Measurements from ENCODE around the gene OSBPL5. TPM values are rescaled to one million over a fixed set of nuclear protein-coding genes. Genes with fewer than 3 reads are reported as not detected.

The OSBPL5 gene
- total RNA-seq, 2 donors from 2014 or later: 6.8 to 8.1 TPM

- H3K9me3 ChIP-seq (ENCODE audit: control insufficient read depth, low read length, poor library complexity, severe bottlenecking): no peaks in the 10 kb centered on the region
- no peaks in the 10 kb centered on the region for H3K4me1 Mint-ChIP-seq
- peaks cover 18% of the 10 kb centered on the region for H3K27me3 Mint-ChIP-seq
- H3K4me3 Mint-ChIP-seq: no peak overlapping the region
- H3K36me3 Mint-ChIP-seq (ENCODE audit: low read depth): no peaks in the 10 kb centered on the region
- DNase-seq (no peak), ATAC-seq (no peak)
- H3K27ac Mint-ChIP-seq: no peak overlapping the region
These were observed 37.2 kb upstream of the OSBPL5 start for GRCh38 chr11:3202305-3202704.

GRCh38 chr11:3201677-3202181 is 36.6 kb upstream of the OSBPL5 start:
- DNase-seq: no peak
- Mint-ChIP-seq H3K4me3 (no peak overlapping the region), H3K4me1 (no peaks in the 10 kb centered on the region)

DNA sequence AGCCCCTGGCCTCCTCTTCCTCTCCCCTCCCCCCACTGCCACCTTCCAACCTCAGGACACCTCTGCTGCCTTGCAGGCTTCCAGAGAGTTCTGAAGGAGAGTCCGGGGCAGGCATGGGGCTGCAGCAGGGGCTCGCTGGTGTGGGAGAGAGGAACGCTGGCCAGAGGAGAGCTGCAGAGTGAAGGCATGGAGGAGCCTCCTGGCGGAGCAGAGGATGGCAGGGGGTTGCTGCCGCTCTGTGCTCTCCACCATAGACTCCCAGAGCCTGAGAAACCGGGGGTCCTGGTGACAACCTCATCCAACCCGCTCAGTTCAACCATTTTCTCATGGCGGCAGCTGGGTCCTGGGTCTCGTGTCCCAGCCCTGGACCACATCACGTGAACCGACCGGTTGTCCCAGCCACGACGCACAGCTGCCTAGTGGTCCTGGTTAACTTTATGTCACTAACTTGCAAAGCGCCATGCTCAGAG is 36.0 kb upstream of the OSBPL5 start:
- no peak for ATAC-seq
- peaks cover 23% of the 10 kb centered on the region for H3K27me3 Mint-ChIP-seq
- H3K9me3 ChIP-seq (ENCODE audit: control insufficient read depth, low read length, poor library complexity, severe bottlenecking): no peaks in the 10 kb centered on the region
- H3K27ac Mint-ChIP-seq: no peak overlapping the region
- H3K4me1 Mint-ChIP-seq: no peaks in the 10 kb centered on the region
- DNase-seq: no peak
- no peaks in the 10 kb centered on the region for H3K36me3 Mint-ChIP-seq (ENCODE audit: low read depth)
- H3K4me3 Mint-ChIP-seq: no peak overlapping the region

More at GRCh38 chr11:3201677-3202181, 36.6 kb upstream of the OSBPL5 start:
- H3K27me3 Mint-ChIP-seq: peaks cover 21% of the 10 kb centered on the region
- no peak for ATAC-seq
- H3K9me3 ChIP-seq (ENCODE audit: control insufficient read depth, low read length, poor library complexity, severe bottlenecking): no peaks in the 10 kb centered on the region
- H3K27ac Mint-ChIP-seq: no peak overlapping the region
- H3K36me3 Mint-ChIP-seq (ENCODE audit: low read depth): no peaks in the 10 kb centered on the region

DNA sequence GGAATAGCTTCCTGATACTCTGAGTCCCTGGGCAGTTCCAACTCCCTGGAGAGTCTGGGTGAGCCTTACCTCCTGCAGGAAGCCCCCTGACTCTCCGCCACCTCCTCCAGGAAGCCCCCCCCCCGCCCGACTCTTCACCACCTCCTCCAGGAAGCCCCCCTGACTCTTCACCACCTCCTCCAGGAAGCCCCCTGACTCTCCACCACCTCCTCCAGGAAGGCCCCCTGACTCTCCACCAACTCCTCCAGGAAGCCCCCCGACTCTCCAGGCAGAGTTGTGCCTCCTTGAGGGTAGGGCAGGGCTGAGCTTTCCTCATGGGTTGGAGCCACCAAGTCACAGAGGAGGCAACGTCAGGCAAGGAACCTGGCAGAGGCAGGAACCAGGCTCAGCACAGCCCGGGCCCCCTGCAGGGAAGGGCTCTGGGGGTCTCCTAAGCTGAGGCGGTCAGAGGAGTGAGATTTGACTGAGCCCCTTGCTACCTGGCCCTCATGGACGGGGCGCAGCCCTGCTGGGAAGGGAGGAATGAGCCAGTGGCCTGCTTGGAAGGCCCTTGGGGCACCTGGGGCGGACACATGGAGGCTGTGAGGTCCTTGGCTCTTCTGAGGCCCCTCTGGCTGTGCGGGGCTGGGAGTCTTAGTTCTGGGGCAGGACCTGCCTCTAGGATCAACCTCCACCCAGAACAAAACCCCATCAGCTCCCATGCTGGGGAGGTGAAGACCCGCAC is 35.4 kb upstream of the OSBPL5 start:
- Mint-ChIP-seq H3K36me3 (ENCODE audit: low read depth) (no peaks in the 10 kb centered on the region), H3K27me3 (peaks cover 23% of the 10 kb centered on the region), H3K4me1 (no peaks in the 10 kb centered on the region), H3K27ac (no peak overlapping the region), H3K4me3 (no peak overlapping the region)
- DNase-seq (peak in 1 of 3 donors; percentile 6), ATAC-seq (no peak)
- no peaks in the 10 kb centered on the region for H3K9me3 ChIP-seq (ENCODE audit: control insufficient read depth, low read length, poor library complexity, severe bottlenecking)

GRCh38 chr11:3199537-3200295 is 34.6 kb upstream of the OSBPL5 start:
- no peaks in the 10 kb centered on the region for H3K4me1 Mint-ChIP-seq
- ATAC-seq: no peak
- DNase-seq: peak in 1 of 3 donors; percentile 4
- H3K9me3 ChIP-seq (ENCODE audit: control insufficient read depth, low read length, poor library complexity, severe bottlenecking): no peaks in the 10 kb centered on the region
- H3K36me3 Mint-ChIP-seq (ENCODE audit: low read depth): no peaks in the 10 kb centered on the region
- no peak overlapping the region for H3K27ac Mint-ChIP-seq
- H3K4me3 Mint-ChIP-seq: no peak overlapping the region
- H3K27me3 Mint-ChIP-seq: peaks cover 23% of the 10 kb centered on the region

DNA sequence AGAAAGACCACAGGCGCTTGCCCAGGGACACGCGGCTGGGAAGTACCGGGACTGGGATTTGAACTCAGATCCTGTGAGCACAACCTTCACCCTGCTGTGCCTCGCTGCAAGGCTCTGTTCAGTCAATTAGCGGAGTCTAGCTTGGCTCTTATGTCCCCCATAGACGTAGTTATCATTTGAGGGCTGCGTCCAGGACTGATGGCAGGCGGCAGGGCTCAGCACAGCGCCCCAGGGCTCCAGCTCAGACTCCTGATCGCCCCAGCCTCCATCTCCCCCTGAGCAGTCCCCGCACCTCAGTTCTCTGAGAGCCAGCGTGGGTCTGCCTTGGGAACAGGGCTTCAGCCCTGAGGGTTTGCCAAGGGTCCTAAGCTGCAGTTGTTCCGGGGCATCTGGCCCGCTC is 33.7 kb upstream of the OSBPL5 start:
- DNase-seq: no peak
- no peak overlapping the region for H3K27ac Mint-ChIP-seq
- no peak overlapping the region for H3K4me3 Mint-ChIP-seq
- H3K9me3 ChIP-seq (ENCODE audit: control insufficient read depth, low read length, poor library complexity, severe bottlenecking): no peaks in the 10 kb centered on the region
- H3K36me3 Mint-ChIP-seq (ENCODE audit: low read depth): no peaks in the 10 kb centered on the region
- no peaks in the 10 kb centered on the region for H3K4me1 Mint-ChIP-seq
- H3K27me3 Mint-ChIP-seq: peaks cover 23% of the 10 kb centered on the region
- no peak for ATAC-seq

- Mint-ChIP-seq H3K27ac (no peak overlapping the region), H3K4me3 (no peak overlapping the region), H3K27me3 (peaks cover 23% of the 10 kb centered on the region), H3K4me1 (no peaks in the 10 kb centered on the region), H3K36me3 (ENCODE audit: low read depth) (no peaks in the 10 kb centered on the region)
- no peaks in the 10 kb centered on the region for H3K9me3 ChIP-seq (ENCODE audit: control insufficient read depth, low read length, poor library complexity, severe bottlenecking)
- ATAC-seq (no peak), DNase-seq (no peak)
These were observed 32.9 kb upstream of the OSBPL5 start for GRCh38 chr11:3197878-3198528.

- H3K4me1 Mint-ChIP-seq: no peaks in the 10 kb centered on the region
- no peaks in the 10 kb centered on the region for H3K9me3 ChIP-seq (ENCODE audit: control insufficient read depth, low read length, poor library complexity, severe bottlenecking)
- no peak overlapping the region for H3K27ac Mint-ChIP-seq
- ATAC-seq (no peak), DNase-seq (no peak)
- H3K4me3 Mint-ChIP-seq: no peak overlapping the region
- no peaks in the 10 kb centered on the region for H3K36me3 Mint-ChIP-seq (ENCODE audit: low read depth)
- peaks cover 23% of the 10 kb centered on the region for H3K27me3 Mint-ChIP-seq
These were observed 32.1 kb upstream of the OSBPL5 start for GRCh38 chr11:3197044-3197695.

- Mint-ChIP-seq H3K4me1 (no peaks in the 10 kb centered on the region), H3K27me3 (peaks cover 18% of the 10 kb centered on the region), H3K4me3 (no peak overlapping the region), H3K36me3 (ENCODE audit: low read depth) (no peaks in the 10 kb centered on the region), H3K27ac (no peak overlapping the region)
- DNase-seq: no peak
- no peak for ATAC-seq
- H3K9me3 ChIP-seq (ENCODE audit: control insufficient read depth, low read length, poor library complexity, severe bottlenecking): no peaks in the 10 kb centered on the region
These were observed 31.3 kb upstream of the OSBPL5 start for GRCh38 chr11:3196161-3197043.

- no peak overlapping the region for H3K27ac Mint-ChIP-seq
- ATAC-seq (no peak), DNase-seq (no peak)
- no peaks in the 10 kb centered on the region for H3K4me1 Mint-ChIP-seq
- peaks cover 16% of the 10 kb centered on the region for H3K27me3 Mint-ChIP-seq
- H3K36me3 Mint-ChIP-seq (ENCODE audit: low read depth): no peaks in the 10 kb centered on the region
- H3K9me3 ChIP-seq (ENCODE audit: control insufficient read depth, low read length, poor library complexity, severe bottlenecking): no peaks in the 10 kb centered on the region
- no peak overlapping the region for H3K4me3 Mint-ChIP-seq
These were observed 30.4 kb upstream of the OSBPL5 start for GRCh38 chr11:3195251-3196160.

DNA sequence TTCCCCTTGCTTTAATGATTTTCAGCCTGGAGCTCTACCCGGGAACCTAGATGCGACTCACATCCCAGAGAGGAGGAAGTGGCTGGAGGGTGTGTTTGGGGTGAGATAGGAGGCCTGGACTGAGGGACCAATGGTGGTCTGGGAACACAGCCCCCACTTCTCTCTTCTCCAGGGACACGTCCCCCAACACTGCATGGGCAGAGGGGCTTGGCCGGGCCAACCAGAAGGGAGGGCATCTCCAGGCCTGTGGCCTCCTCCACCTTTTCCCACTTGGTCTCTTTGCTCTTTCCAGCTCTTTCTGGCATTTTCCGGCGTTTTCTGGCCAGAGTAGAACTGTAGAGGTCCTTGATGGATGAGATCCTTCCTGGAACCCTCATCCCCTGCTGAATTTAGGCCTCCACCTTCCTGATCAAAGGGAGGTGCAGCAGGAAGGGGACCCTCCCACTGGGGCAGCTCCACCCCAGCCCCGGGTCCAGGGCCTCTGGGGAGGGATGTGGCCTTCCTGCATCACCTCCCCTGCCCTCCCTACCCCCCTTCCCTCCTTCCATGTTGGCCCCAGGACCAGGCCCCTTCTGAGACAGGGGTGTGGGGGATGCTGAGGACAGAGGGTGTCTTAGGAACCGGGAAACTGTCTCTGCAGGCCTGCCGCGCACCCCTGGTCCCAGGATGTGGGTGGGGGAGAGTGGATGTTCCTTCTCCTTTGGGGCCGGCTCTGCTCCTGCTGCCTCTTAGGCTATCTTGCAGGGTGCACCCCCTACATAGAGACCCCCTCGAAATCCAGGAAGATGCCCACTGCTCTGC is 29.1 kb upstream of the OSBPL5 start:
- H3K27me3 Mint-ChIP-seq: peaks cover 22% of the 10 kb centered on the region
- no peaks in the 10 kb centered on the region for H3K9me3 ChIP-seq (ENCODE audit: control insufficient read depth, low read length, poor library complexity, severe bottlenecking)
- ATAC-seq: no peak
- no peak for DNase-seq
- no peaks in the 10 kb centered on the region for H3K4me1 Mint-ChIP-seq
- no peaks in the 10 kb centered on the region for H3K36me3 Mint-ChIP-seq (ENCODE audit: low read depth)
- no peak overlapping the region for H3K27ac Mint-ChIP-seq
- H3K4me3 Mint-ChIP-seq: no peak overlapping the region
